Ovary (tissue), 10 donors: ENCODE measurements around the gene COL21A1. TPM values are rescaled to one million over a fixed set of nuclear protein-coding genes. Genes with fewer than 3 reads are reported as not detected.

ENCODE experiments used
- DNase-seq, 5 donors: peaks; one replicate each; pipeline ENCODE4 v3.0.0-alpha.2; 2019 to 2020
- H3K27ac ChIP-seq, 2 donors: fragments of 200-600 bp; one replicate each; pipeline versions ENCODE4 v1.5.1 to v1.8.0; 2019 to 2022
- H3K27me3 ChIP-seq: fragments of 200-600 bp; one replicate; pipeline ENCODE4 v1.8.0; 2022
- H3K36me3 ChIP-seq: fragments of 200-600 bp; sonication (generic); one replicate; pipeline ENCODE4 v1.5.1; 2019
- H3K4me1 ChIP-seq: one replicate; pipeline ENCODE4 v1.8.1; 2013; ENCODE audit warnings: mild to moderate bottlenecking, moderate library complexity; ENCODE audit not compliant: insufficient read depth
- H3K4me3 ChIP-seq: fragments of 200-600 bp; sonication (generic); one replicate; pipeline ENCODE4 v1.5.1; 2017
- H3K9me3 ChIP-seq, 2 donors: fragments of 200-600 bp in 1 of 2; sonication (generic) in 1 of 2; one replicate each; pipeline versions ENCODE4 v1.5.1 to v1.8.1; 2013 to 2019; ENCODE audit warnings: mild to moderate bottlenecking in 1 of 2, moderate library complexity in 1 of 2
- EP300 ChIP-seq: sonication (generic); formaldehyde crosslinking; IDR thresholded peaks from one replicate; pipeline ENCODE4 v1.6.1; 2017; ENCODE audit warnings: antibody characterized with exemption
- POLR2A ChIP-seq: fragments of 450-650 bp; IDR thresholded peaks from one replicate; pipeline ENCODE4 v1.6.1; 2017; ENCODE audit warnings: antibody characterized with exemption, mild to moderate bottlenecking, moderate library complexity
- WGBS, 3 donors: extraction: QIAGEN DNeasy Blood & Tissue Kit in 1 of 3; methylation state at CpG; one replicate each; pipeline versions ENCODE4 v1.1.5 to v1.1.7; 2013 to 2017; 5-methylcytosine and 5-hydroxymethylcytosine counted together
- intact Hi-C, 4 donors: fragments of 100-400 bp; cut with DNase I; formaldehyde crosslinking; loops; one replicate each; pipeline versions ENCODE4 v1.11.0 to v1.15.1; 2022 to 2023
- long read RNA-seq, 3 donors: library from polyadenylated mRNA in 2 of 3; unstranded in 2 of 3; transcript quantifications; one replicate each; pipeline ENCODE4 v2.0.0 and lab custom pipeline, GENCODE V29; 2021 to 2026
- polyA plus RNA-seq, 2 donors: library from polyadenylated mRNA; stranded (reverse); fragments of 200-250 nt in 1 of 2; fragments of 350-450 nt in 1 of 2; fragmentation: Illumina TruSeq in 1 of 2; extraction: RNeasy Lipid Tissue Mini Kit (QIAGEN cat#74804) in 1 of 2; gene quantifications; one replicate each; pipeline ENCODE4 v1.2.3, GENCODE V29; 2013 to 2014
- total RNA-seq, 7 donors: library from RNA; depleted of rRNA in 2 of 7; stranded (reverse); fragments of >200 nt in 2 of 7; fragmentation: NEBNext Ultra II Directional in 3 of 7; extraction: Animal tissue kit (Norgen Biotek cat#: 25700) in 3 of 7; gene quantifications; one replicate each; pipeline versions ENCODE4 v1.1.0 to v1.2.4, GENCODE V29; 2016 to 2023
- TF ChIP-seq, protein P1 (sequence below), 3 donors: fragments of 450-650 bp in 2 of 3; fragments of 200-600 bp in 1 of 3; IDR thresholded peaks; one replicate each; pipeline versions ENCODE4 v1.5.1 to v1.8.0; 2016 to 2022; ENCODE audit warnings: antibody characterized with exemption in 3 of 3, mild to moderate bottlenecking in 1 of 3
- donor health status: DM: no; HTN: no; CAD: no; lungs with moderate emphysema.
- donor health status: DM: no; HTN: no; CAD: no.
- donor health status: Bipolar disorder and iron deficiency.
- donor health status: DM: yes; HTN: yes; CAD: no.
- donor health status: DM: no; HTN: no; CAD: no.
- donor health status: DM: yes; HTN: yes; CAD: no.

Gene COL21A1
- total RNA-seq (1 to 10 TPM; 2.5 to 8.7 (median 3.4) TPM), polyA plus RNA-seq (10 to 100 TPM in 1 of 2 donors, 1 to 10 TPM in 1; 4.0 to 15.7 TPM)
- long read RNA-seq, donor 1, result 0 reads
- long read RNA-seq, donor 2, partial matches to known transcripts, result 0 of 1 reads
- long read RNA-seq, donor 2, other reads (novel, unspliced or antisense), result 0 of 1 reads
- long read RNA-seq, donor 3, partial matches to known transcripts, result 0 of 2 reads
- long read RNA-seq, donor 3, other reads (novel, unspliced or antisense), result 2 of 2 reads

DNA sequence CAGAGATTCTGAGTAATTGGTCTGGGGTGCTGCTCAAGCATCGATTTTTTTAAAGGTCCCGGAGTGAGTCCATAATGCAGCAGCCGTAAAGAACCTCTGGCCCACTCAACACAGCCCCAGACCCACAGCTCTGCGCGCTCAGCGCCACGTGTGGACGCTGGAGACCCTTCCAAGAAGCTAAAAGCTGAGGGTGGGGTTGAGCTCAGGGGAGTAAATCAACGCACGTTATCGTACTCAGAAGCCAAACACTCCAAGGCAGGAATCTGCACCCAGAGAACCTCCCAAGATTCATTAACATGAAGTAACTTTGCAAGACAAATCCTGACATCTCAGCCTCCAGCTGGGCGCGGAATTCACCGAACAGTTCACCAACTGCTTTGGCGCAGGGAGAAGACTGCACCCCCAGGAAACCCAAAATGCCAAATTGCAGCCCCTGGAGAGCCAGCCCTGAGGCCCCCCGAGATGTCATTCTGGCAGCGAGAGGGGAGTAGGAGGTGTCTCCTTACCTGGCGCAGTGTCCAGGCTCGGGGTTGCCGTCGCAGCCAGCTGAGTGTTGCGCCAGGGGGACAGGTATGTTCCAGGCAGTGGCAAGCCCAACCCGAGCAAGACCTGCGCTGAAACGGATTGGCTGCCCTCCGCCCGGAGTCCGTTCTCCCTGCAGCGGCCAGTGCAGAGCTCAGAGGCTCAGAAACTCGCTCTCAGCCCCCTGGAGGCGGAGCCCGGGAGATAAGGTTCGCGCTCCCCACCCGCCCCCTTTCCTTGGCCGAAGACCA lies at the start of gene COL21A1:
Gene COL21A1, minus strand, starts transcription at position 700 of the 773 bp plus-strand sequence. CDS start 64,962 bp downstream, outside the sequence.
- Histone ChIP-seq H3K4me1 (no peaks in the 10 kb centered on the region), H3K36me3 (no peaks in the 10 kb centered on the region), H3K4me3 (peak within 1 kb of the TSS; percentile 54), H3K27ac (no peak within 1 kb of the TSS), H3K9me3 (no peaks in the 10 kb centered on the region), H3K27me3 (no peaks in the 10 kb centered on the region)
- intact Hi-C loops, result no loop called here
- peak; percentile 29 to 62 (median 56) for DNase-seq
- WGBS, 3 donors, result 5 to 7% (median 5%) methylated on average over 36 of the region's 36 CpGs
- TF ChIP-seq EP300 (no peak), POLR2A (no peak)
- TF ChIP-seq, protein P1, sequence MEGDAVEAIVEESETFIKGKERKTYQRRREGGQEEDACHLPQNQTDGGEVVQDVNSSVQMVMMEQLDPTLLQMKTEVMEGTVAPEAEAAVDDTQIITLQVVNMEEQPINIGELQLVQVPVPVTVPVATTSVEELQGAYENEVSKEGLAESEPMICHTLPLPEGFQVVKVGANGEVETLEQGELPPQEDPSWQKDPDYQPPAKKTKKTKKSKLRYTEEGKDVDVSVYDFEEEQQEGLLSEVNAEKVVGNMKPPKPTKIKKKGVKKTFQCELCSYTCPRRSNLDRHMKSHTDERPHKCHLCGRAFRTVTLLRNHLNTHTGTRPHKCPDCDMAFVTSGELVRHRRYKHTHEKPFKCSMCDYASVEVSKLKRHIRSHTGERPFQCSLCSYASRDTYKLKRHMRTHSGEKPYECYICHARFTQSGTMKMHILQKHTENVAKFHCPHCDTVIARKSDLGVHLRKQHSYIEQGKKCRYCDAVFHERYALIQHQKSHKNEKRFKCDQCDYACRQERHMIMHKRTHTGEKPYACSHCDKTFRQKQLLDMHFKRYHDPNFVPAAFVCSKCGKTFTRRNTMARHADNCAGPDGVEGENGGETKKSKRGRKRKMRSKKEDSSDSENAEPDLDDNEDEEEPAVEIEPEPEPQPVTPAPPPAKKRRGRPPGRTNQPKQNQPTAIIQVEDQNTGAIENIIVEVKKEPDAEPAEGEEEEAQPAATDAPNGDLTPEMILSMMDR (IDR thresholded peaks at IDR 0.05), result no peak

DNA sequence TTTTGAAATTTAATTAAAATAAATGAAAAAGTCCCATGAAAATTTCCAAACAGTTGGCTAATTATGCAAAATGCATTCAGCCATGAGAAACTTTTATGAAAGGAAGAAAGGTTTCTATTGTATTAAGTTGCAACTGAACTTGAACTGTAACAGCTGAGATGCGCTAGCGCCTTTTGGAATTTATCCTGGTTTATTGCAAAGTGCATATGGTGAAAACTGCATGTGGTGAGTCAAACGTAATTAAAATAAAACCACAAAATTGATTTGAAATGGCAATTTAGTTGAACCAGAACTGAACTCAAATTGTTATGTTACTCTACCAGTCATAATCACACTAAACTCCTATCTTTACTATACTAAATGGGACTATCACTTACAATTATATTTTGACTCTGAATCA lies 46.4 kb upstream of the COL21A1 start:
- H3K36me3 ChIP-seq, result no peaks in the 10 kb centered on the region
- H3K27ac ChIP-seq, result no peak overlapping the region
- H3K4me1 ChIP-seq, result peaks cover 2% of the 10 kb centered on the region
- 66 to 76% (median 71%) methylated on average over 3 of the region's 3 CpGs for WGBS, 3 donors
- H3K4me3 ChIP-seq, result no peak overlapping the region
- H3K9me3 ChIP-seq, result no peaks in the 10 kb centered on the region
- no peaks in the 10 kb centered on the region for H3K27me3 ChIP-seq
- no peak for TF ChIP-seq POLR2A
- no peak for TF ChIP-seq EP300
- TF ChIP-seq, protein P1 (IDR thresholded peaks at IDR 0.05), result no peak
- DNase-seq, result no peak
- intact Hi-C loops, result loop anchor here (5.0 to 10.0 kb wide), 2 partner anchors 309 to 311 kb away; no protein-coding TSS in a partner anchor

DNA sequence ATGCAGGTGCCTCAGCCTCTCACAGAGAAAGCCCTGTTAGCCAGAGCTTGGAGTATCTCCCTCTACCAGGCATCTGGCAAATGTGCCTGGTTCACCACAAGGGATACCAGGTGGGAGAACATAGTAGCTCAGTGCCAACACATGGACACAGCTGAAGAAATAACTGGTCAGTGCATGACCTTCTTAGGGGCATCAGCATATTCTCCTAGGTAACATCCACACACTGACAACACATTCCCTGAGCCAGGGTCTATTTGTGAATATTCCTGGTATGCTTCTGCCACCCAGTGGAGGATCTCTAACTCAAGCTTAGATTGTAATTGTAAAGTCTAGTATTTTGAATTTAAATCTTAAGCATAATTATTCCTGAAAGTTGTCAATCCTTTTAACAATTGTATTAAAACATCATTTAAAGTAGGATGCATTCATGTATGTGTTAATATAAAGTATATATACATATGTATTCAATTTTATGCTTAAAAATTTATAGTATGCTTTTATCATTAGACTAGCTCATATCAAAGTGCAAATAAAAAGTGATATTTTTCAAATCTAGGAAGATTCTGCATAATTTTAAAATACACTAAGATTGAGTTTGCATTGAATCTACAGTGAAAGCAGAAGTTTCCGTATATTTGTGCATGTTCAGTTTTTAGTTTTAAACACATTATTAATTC lies 45.3 kb upstream of the COL21A1 start:
- Histone ChIP-seq H3K4me1 (peaks cover 2% of the 10 kb centered on the region), H3K27me3 (no peaks in the 10 kb centered on the region), H3K36me3 (no peaks in the 10 kb centered on the region), H3K9me3 (no peaks in the 10 kb centered on the region), H3K4me3 (no peak overlapping the region), H3K27ac (no peak overlapping the region)
- 64 to 84% (median 72%) methylated on average over 1 of the region's 1 CpG for WGBS, 3 donors
- intact Hi-C loops, result loop anchor here (5.0 to 10.0 kb wide), 2 partner anchors 308 to 310 kb away; no protein-coding TSS in a partner anchor
- peak in 1 of 5 donors; percentile 27 for DNase-seq
- TF ChIP-seq POLR2A, result no peak
- TF ChIP-seq, protein P1 (IDR thresholded peaks at IDR 0.05), result peak in 2 of 3 donors; percentile 47 to 58

DNA sequence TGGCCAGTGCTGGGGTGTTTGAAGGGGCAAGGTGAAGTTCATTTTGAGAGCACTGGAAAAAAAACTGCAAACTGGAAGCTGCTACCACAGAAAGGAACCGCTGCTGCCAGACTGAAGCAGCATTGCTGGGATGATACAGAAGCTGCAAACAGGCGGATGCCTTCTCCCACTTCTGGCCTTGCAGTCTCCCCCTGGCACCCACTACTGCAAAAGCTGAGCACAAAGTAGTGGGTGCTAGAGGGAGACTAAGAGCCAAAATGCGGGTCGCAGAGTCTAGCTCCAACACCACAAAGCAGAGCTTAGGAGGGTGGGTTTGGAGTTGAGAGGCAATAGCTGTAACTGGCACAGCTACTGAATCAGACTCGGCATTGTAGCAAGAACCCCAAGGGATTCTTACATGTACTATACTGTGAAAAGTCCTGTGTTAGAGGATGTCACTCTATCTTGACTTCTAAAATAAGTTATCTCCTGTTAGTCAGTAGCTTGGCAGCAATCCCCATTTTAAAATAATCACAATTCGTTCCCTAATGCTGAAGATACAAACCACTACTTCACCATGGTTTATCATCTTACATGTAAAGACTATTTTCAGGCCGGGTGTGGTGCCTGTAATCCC lies 44.0 kb upstream of the COL21A1 start:
- no peak for DNase-seq
- Histone ChIP-seq H3K27me3 (no peaks in the 10 kb centered on the region), H3K27ac (no peak overlapping the region), H3K36me3 (no peaks in the 10 kb centered on the region), H3K4me1 (peaks cover 2% of the 10 kb centered on the region), H3K9me3 (no peaks in the 10 kb centered on the region), H3K4me3 (no peak overlapping the region)
- intact Hi-C loops, result loop anchor here (5.0 to 10.0 kb wide), 2 partner anchors 307 to 309 kb away; no protein-coding TSS in a partner anchor
- 55 to 62% (median 62%) methylated on average over 7 of the region's 7 CpGs for WGBS, 3 donors
- TF ChIP-seq, protein P1 (IDR thresholded peaks at IDR 0.05), result no peak
- TF ChIP-seq POLR2A (no peak), EP300 (no peak)
